Stomach (tissue), 4 donors: ENCODE measurements around the gene PTPRD.

ENCODE experiments used
- POLR2A ChIP-seq, 4 donors: fragments of 450-650 bp; IDR thresholded peaks; one replicate each; pipeline ENCODE4 v1.6.1; 2016; ENCODE audit warnings: antibody characterized with exemption in 4 of 4, control low read depth in 2 of 4, mild to moderate bottlenecking in 1 of 4, moderate library complexity in 1 of 4
- POLR2AphosphoS5 ChIP-seq, 3 donors: sonication (generic); formaldehyde crosslinking; IDR thresholded peaks; one replicate each; pipeline ENCODE4 v1.6.1; 2016; ENCODE audit warnings: antibody characterized with exemption in 3 of 3
- TF ChIP-seq, protein P1 (sequence below), 7 experiments: fragments of 450-650 bp in 4 of 7; fragments of 200-600 bp in 3 of 7; sonication (generic) in 3 of 7; IDR thresholded peaks; one replicate each; pipeline ENCODE4 v1.5.1; 2016 to 2019; ENCODE audit warnings: antibody characterized with exemption in 7 of 7, control low read depth in 2 of 7, mild to moderate bottlenecking in 1 of 7

- TF ChIP-seq POLR2AphosphoS5 (IDR thresholded peaks at IDR 0.05) (no peak), POLR2A (IDR thresholded peaks at IDR 0.05) (no peak)
- TF ChIP-seq, protein P1, sequence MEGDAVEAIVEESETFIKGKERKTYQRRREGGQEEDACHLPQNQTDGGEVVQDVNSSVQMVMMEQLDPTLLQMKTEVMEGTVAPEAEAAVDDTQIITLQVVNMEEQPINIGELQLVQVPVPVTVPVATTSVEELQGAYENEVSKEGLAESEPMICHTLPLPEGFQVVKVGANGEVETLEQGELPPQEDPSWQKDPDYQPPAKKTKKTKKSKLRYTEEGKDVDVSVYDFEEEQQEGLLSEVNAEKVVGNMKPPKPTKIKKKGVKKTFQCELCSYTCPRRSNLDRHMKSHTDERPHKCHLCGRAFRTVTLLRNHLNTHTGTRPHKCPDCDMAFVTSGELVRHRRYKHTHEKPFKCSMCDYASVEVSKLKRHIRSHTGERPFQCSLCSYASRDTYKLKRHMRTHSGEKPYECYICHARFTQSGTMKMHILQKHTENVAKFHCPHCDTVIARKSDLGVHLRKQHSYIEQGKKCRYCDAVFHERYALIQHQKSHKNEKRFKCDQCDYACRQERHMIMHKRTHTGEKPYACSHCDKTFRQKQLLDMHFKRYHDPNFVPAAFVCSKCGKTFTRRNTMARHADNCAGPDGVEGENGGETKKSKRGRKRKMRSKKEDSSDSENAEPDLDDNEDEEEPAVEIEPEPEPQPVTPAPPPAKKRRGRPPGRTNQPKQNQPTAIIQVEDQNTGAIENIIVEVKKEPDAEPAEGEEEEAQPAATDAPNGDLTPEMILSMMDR (IDR thresholded peaks at IDR 0.05): no peak
These were observed 1329.4 kb downstream of the PTPRD start for GRCh38 chr9:9283159-9283986.
